HL-60 (cell line): ENCODE results near the gene CNDP1.

Experiments
- GABPA ChIP-seq: IDR thresholded peaks from 2 replicates; pipeline ENCODE4 v1.6.1; 2012; ENCODE audit warnings: low read depth
- POLR2AphosphoS5 ChIP-seq: IDR thresholded peaks from 2 replicates; pipeline ENCODE4 v1.6.1; 2012; ENCODE audit warnings: low read depth
- REST ChIP-seq: IDR thresholded peaks from 2 replicates; pipeline ENCODE4 v1.6.1; 2012; ENCODE audit warnings: low read depth; ENCODE audit not compliant: insufficient replicate concordance
- SPI1 ChIP-seq: IDR thresholded peaks from 2 replicates; pipeline ENCODE4 v1.6.1; 2012; ENCODE audit warnings: low read depth, mild to moderate bottlenecking, borderline replicate concordance
- TF ChIP-seq, protein P1 (sequence below): IDR thresholded peaks from one replicate; pipeline ENCODE4 v1.5.1; 2011; ENCODE audit warnings: low read length, control low read depth, inconsistent platforms; ENCODE audit not compliant: insufficient read depth

DNA sequence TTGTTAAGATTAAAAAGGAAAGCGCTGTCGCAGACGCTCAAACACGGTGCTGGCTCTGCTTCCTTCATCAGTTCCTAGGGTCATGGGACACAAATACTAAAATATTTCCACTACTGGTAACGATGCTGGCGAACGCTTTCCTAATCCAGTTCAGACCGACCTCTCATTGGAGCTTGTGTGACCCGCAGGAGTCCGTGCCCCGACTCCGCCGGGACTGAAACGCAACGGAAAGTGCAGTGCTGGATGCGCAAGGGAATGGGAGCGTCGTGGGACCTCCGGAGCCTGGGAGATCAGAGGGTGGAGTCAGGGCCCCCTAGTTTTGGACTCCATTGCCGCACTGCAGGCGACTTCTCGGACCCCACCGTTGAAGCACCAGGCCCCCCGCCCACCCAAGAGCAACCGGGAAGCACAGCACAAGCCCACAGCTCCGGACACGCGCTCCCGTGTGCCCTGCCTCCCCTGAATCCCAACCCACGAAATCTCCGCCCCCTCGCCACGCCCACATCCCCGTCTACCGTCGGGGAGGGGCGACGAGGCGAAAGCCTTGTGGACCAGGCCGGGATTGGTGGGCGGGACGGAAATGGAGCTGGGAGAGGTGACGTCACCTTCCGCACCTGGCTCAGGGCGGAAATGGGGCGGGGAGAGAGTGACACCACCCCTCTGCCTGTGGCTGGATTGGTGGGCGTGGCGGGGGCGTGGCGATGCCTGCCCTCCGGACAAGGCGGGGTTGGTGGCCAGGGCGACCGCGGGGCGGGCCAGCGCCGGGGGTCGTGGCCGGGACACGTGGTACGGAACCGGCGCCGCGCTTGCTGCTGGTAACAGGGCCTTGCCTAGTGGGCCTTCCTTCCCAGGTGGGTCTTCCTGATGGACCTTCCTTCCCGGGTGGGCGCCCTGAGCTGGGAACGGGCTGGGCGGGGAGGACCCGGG lies 38.5 kb upstream of the CNDP1 start, which contains the start of gene CNDP2:
- TF ChIP-seq, protein P1, sequence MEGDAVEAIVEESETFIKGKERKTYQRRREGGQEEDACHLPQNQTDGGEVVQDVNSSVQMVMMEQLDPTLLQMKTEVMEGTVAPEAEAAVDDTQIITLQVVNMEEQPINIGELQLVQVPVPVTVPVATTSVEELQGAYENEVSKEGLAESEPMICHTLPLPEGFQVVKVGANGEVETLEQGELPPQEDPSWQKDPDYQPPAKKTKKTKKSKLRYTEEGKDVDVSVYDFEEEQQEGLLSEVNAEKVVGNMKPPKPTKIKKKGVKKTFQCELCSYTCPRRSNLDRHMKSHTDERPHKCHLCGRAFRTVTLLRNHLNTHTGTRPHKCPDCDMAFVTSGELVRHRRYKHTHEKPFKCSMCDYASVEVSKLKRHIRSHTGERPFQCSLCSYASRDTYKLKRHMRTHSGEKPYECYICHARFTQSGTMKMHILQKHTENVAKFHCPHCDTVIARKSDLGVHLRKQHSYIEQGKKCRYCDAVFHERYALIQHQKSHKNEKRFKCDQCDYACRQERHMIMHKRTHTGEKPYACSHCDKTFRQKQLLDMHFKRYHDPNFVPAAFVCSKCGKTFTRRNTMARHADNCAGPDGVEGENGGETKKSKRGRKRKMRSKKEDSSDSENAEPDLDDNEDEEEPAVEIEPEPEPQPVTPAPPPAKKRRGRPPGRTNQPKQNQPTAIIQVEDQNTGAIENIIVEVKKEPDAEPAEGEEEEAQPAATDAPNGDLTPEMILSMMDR = no peak
- TF ChIP-seq REST = no peak
- peak; percentile 84 for TF ChIP-seq POLR2AphosphoS5
- peak; percentile 52; the same call in 1 of the 2 replicates for TF ChIP-seq GABPA
- TF ChIP-seq SPI1 = peak; percentile 68; the same call in 1 of the 2 replicates
